GM18870 (cell line): Measurements from ENCODE around the gene SPEG.
"Not testable (repeated sequence)": the region's sequence is repeated elsewhere in the genome, so short reads cannot be mapped to it uniquely, and the experiment has no call there.

Source experiments
- ATAC-seq: cut with Tn5 transposase; IDR thresholded peaks from one replicate; pipeline ENCODE4 v1.9.1; 2021; ENCODE audit warnings: moderate library complexity; ENCODE audit not compliant: unreplicated experiment

SPEG gene

GRCh38 chr2:219434718-219435525 is at the start of gene SPEG:
Gene SPEG (plus strand): TSS chr2:219434843. CDS start chr2:219434978, 135 bp downstream.
- ATAC-seq: no peak

- no peak for ATAC-seq
Observed at GRCh38 chr2:219384859-219385258, 49.8 kb upstream of the SPEG start.

GRCh38 chr2:219385958-219386520 is 48.6 kb upstream of the SPEG start:
- ATAC-seq: no peak

DNA sequence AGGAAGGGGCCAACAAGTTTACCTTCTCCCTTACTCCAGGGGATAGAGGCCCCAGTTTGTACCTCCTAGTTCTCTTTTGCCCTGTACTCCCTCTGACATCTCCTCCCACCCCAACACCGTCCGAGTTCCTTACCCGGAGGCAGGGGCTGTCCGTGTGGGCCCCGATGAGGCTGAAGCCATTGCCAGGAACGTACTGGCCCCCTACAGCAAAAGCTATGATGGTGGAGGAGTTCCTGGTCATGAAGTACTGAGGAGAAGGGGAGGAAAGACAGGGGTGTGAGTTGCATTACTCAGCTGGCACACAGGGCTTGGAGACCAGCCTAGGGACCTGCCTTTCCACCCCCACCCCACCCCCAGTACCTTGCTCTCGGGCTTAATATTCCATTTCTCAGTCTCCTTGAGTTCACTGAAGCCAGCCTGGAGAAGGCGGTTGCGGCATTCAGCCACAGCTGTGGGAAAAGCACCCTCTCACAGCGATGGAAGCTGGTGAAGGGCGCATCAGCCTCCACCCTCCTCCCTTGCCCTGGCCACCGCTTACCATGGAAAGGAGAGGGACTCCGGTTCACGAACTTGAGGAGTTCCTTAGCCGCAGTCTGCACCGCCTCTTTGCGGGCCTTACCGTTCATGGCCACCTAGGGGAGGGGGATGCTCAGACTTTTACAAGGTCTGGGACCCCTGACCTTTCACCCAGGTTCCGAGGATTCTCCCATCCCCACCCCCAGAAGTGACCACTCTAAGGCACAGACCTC is 47.9 kb upstream of the SPEG start:
- ATAC-seq: no peak

- ATAC-seq: peak; percentile 60
Observed at GRCh38 chr2:219387306-219388120, 47.1 kb upstream of the SPEG start, which contains the start of gene DNPEP. Gene DNPEP (minus strand): TSS chr2:219387912. CDS start chr2:219387794, 118 bp downstream.

DNA sequence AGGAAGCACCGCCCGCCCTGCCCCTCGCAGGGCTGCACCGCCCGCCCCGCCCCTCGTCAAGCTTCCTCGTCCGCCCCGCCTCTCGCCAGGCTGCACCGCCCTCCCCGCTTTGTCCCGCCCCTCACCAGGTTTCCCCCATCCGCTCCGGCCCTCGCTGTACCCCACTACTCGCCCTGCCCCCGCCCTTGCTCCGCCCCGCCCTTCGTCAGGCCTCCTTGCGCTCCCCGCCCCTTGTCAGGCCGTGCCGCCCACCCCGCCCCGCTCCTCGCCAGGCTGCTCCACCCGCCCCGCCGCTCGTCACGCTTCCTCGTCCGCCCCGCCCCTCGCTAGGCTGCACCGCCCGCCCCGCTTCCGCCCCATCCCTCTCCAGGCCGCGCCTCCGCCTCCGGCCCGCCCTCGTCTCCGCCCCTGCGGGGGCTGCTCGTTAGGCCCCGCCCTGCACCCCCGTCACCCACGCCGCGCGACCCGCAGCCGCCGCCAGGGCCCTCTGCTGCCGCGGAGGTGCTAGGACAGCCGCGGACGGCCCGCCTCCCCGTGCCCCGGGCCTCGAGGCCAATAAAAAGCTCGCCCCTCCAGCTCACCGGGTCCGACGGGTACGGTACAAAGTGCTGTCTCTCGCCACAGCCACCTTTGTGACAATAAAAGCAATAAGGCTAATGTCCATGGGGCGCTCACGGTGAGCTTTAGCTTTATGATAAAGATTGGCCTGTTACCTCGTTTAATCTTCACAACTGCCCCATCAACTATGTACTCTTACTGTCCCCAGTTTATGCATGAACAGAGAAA is 46.3 kb upstream of the SPEG start:
- ATAC-seq: no peak

- no peak for ATAC-seq
Observed at GRCh38 chr2:219388907-219389156, 45.8 kb upstream of the SPEG start.

DNA sequence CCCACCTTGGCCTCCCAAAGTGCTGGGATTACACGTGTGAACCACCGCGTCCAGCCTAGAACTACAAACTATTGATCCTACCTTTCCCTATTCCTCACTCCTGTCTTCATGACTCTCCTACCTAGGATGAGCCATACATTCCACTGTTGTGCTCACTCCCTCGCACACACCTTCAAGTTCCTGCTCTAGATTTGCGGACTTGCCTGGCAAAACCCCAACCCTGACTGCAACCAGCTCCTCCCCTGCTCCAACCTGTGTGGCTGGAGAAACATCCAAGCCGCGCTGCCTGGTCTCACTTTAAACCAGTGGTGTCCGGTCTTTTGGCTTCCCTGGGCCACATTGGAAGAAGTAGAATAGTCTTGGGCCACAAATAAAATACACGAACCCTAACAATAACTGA is 41.9 kb upstream of the SPEG start:
- ATAC-seq: no peak

GRCh38 chr2:219395056-219395455 is 39.6 kb upstream of the SPEG start:
- ATAC-seq: not testable (repeated sequence)

GRCh38 chr2:219395609-219396008 is 39.0 kb upstream of the SPEG start:
- no peak for ATAC-seq

DNA sequence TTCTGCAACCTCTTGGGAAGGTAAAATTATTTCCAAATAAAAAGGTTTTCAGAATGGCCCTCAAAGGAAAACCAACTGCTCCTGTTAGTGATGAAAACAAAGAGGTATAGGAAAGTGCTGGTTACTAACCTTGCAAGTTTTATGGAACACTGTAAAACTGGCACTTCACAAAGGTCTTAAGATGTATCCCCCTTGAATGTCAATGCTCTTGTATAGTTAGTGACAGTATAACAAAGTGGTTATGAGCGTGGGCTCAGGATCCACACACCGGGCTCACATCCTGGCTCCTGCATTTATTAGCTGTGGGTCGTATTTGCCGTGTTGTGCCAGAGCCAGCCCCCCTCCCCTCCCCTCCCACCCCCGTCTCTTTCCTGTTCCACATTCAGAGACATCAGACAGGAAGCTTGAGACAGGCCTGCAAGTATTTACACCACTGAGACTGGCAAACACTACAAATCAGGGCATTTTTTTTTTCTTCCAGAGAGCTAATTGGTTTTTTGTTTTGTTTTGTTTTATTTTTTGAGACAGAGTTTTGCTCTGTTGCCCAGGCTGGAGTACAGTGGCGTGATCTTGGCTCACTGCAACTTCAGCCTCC is 37.7 kb upstream of the SPEG start:
- ATAC-seq: no peak

GRCh38 chr2:219398721-219399363 is 35.8 kb upstream of the SPEG start:
- no peak for ATAC-seq

DNA sequence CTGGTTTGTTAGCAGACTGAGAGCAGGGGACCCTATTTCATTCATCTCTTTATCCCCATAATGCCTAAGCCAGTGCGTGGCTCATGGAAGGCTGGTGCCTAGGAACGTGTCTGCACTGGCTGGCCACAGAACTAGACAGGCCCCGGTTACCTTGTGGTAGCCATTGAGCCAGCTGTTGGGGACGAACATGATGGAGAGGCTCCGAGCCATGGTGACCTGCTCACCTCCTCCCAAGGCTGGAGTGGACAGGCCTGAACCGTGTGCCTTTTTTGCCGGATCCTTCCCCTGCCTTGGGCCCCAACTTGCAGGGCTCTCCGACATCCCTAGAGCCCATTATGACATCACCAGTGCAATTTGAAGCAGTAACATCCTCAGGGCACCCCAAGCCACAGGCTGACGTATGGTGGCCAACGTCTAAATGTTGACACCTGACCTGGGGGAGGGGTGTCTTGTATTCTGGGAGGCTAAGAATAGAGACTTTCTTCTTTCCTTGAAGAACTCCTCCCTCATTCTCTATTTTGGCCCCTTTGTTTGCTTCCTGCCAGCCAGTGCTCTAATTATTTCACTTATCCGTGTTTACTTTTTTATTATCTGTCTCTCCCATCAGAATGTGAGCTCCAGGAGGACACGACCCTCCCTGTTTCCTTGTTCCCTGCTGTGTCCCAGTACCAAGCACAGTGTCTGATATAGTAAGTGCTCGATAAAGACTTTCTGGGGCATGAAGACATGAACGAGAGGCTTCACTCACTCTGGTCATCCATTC is 34.7 kb upstream of the SPEG start:
- no peak for ATAC-seq

GRCh38 chr2:219400562-219400961 is 34.1 kb upstream of the SPEG start:
- no peak for ATAC-seq

DNA sequence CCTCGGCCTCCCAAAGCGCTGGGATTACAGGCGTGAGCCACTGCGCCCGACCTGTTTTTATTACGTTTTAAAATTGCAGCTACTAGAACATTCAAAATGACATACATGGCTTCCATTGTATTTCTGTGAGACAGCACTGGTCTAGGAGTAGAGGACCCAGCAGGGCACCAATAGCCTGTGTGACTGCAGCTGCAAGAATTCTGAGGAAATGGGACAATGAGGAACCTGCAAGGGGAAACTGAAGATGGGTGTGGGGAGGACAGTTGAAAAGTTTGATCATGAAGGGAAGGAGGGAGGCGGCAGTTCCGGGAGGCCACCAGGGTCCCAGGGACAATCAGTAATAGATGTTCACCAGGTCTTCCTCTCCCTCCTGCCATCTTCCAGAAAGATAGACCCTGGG is 33.0 kb upstream of the SPEG start:
- no peak for ATAC-seq

DNA sequence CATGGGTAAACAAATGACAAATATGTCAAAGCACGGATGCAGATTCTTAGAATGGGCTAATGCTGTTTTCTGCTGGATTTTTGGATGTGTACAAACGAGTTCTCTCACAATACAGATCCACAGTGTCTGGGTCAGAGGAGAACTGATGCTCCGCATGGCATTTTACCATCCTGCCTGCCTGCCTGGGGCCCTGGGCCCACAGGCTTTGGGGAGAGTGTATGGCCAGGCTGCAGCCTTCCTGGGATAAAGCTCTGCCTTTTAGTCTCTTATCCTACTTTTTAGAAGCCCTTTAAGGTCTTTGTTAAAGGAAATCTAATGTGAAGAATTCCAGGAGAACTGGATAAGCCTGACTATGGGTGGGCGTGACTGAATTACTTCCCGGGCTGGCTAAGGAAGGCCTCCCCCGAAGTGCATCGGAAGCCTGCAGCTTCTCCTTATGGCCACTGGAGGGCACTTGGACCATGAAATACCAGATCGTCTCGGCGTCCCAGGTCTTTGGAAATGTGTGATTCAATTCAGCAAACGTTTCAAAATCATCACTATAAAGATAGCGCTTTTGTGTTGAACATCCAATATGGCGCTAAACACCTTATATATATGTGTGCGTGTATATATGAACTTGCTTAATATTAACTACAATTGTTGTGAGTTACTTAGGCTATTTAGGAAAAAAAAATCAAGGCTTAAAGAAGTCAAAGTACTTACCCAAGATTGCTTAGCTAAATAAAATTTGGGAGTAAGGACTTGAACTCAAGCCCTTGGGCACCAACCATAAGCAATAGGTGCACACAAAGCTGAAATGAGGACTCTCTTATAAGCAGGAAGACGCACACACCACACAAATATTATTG is 31.8 kb upstream of the SPEG start:
- ATAC-seq: peak; percentile 61

GRCh38 chr2:219403861-219404260 is 30.8 kb upstream of the SPEG start:
- no peak for ATAC-seq
